ENCODE results near the gene BACE1-AS. TPM values are rescaled to one million over a fixed set of nuclear protein-coding genes. Genes with fewer than 3 reads are reported as not detected.

The BACE1-AS gene
- total RNA-seq, 3 donors from 2014 or later (not counting 1 experiment from before 2014, with no cell fraction given) = 2.1 to 4.1 (median 2.4) TPM

GRCh38 chr11:117299351-117300282, 8.5 kb downstream of the BACE1-AS start:
- H3K27me3 Mint-ChIP-seq (ENCODE audit: low read depth in 2 of 2) = peaks cover 0 to 3% of the 10 kb centered on the region in 2 donors
- no peak overlapping the region for H3K27ac ChIP-seq (ENCODE audit: low read length)
- no peaks in the 10 kb centered on the region for H3K27me3 ChIP-seq (ENCODE audit: control insufficient read depth, insufficient read depth, low read length)
- H3K27ac Mint-ChIP-seq = no peak overlapping the region
- H3K36me3 ChIP-seq (ENCODE audit: control insufficient read depth, insufficient read depth, low read length) = no peaks in the 10 kb centered on the region
- H3K4me3 ChIP-seq (ENCODE audit: low read length) = no peak overlapping the region
- WGBS (ENCODE audit: insufficient coverage) = 71% methylated on average over 12 of the region's 12 CpGs
- TF ChIP-seq, protein P1, sequence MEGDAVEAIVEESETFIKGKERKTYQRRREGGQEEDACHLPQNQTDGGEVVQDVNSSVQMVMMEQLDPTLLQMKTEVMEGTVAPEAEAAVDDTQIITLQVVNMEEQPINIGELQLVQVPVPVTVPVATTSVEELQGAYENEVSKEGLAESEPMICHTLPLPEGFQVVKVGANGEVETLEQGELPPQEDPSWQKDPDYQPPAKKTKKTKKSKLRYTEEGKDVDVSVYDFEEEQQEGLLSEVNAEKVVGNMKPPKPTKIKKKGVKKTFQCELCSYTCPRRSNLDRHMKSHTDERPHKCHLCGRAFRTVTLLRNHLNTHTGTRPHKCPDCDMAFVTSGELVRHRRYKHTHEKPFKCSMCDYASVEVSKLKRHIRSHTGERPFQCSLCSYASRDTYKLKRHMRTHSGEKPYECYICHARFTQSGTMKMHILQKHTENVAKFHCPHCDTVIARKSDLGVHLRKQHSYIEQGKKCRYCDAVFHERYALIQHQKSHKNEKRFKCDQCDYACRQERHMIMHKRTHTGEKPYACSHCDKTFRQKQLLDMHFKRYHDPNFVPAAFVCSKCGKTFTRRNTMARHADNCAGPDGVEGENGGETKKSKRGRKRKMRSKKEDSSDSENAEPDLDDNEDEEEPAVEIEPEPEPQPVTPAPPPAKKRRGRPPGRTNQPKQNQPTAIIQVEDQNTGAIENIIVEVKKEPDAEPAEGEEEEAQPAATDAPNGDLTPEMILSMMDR (IDR thresholded peaks at IDR 0.05) = no peak
- H3K4me3 Mint-ChIP-seq = no peak overlapping the region
- H3K4me1 ChIP-seq (ENCODE audit: control insufficient read depth, insufficient read depth, low read length) = no peaks in the 10 kb centered on the region
- no peaks in the 10 kb centered on the region for H3K36me3 Mint-ChIP-seq
- peaks cover 0 to 4% of the 10 kb centered on the region in 2 donors for H3K4me1 Mint-ChIP-seq
- ATAC-seq (no peak), DNase-seq (no peak)
- no peaks in the 10 kb centered on the region for H3K9me3 ChIP-seq (ENCODE audit: control insufficient read depth, insufficient read depth, low read length)
- intact Hi-C loops (cut with micrococcal nuclease) = no loop called here
- no peaks in the 10 kb centered on the region for H3K9me3 Mint-ChIP-seq

GRCh38 chr11:117300283-117300663, 9.1 kb downstream of the BACE1-AS start:
- Histone ChIP-seq H3K36me3 (ENCODE audit: control insufficient read depth, insufficient read depth, low read length) (no peaks in the 10 kb centered on the region), H3K4me3 (ENCODE audit: low read length) (no peak overlapping the region), H3K27ac (ENCODE audit: low read length) (no peak overlapping the region), H3K9me3 (ENCODE audit: control insufficient read depth, insufficient read depth, low read length) (no peaks in the 10 kb centered on the region), H3K4me1 (ENCODE audit: control insufficient read depth, insufficient read depth, low read length) (no peaks in the 10 kb centered on the region), H3K27me3 (ENCODE audit: control insufficient read depth, insufficient read depth, low read length) (no peaks in the 10 kb centered on the region)
- peaks cover 0 to 3% of the 10 kb centered on the region in 2 donors for H3K27me3 Mint-ChIP-seq (ENCODE audit: low read depth in 2 of 2)
- ATAC-seq = no peak
- H3K36me3 Mint-ChIP-seq = no peaks in the 10 kb centered on the region
- no peak for DNase-seq
- 85% methylated on average over 17 of the region's 17 CpGs for WGBS (ENCODE audit: insufficient coverage)
- intact Hi-C loops (cut with micrococcal nuclease) = no loop called here
- TF ChIP-seq, protein P1 (IDR thresholded peaks at IDR 0.05) = no peak
- no peak overlapping the region for H3K27ac Mint-ChIP-seq
- H3K9me3 Mint-ChIP-seq = no peaks in the 10 kb centered on the region
- peaks cover 0 to 4% of the 10 kb centered on the region in 2 donors for H3K4me1 Mint-ChIP-seq
- H3K4me3 Mint-ChIP-seq = no peak overlapping the region

GRCh38 chr11:117300773-117301172, 9.6 kb downstream of the BACE1-AS start:
- TF ChIP-seq, protein P1 (IDR thresholded peaks at IDR 0.05) = no peak
- DNase-seq (no peak), ATAC-seq (no peak)
- Mint-ChIP-seq H3K36me3 (no peaks in the 10 kb centered on the region), H3K9me3 (no peaks in the 10 kb centered on the region), H3K27me3 (ENCODE audit: low read depth in 2 of 2) (peaks cover 0 to 3% of the 10 kb centered on the region in 2 donors), H3K27ac (no peak overlapping the region), H3K4me1 (peaks cover 0 to 4% of the 10 kb centered on the region in 2 donors), H3K4me3 (no peak overlapping the region)
- Histone ChIP-seq H3K27me3 (ENCODE audit: control insufficient read depth, insufficient read depth, low read length) (no peaks in the 10 kb centered on the region), H3K9me3 (ENCODE audit: control insufficient read depth, insufficient read depth, low read length) (no peaks in the 10 kb centered on the region), H3K27ac (ENCODE audit: low read length) (no peak overlapping the region), H3K36me3 (ENCODE audit: control insufficient read depth, insufficient read depth, low read length) (no peaks in the 10 kb centered on the region), H3K4me3 (ENCODE audit: low read length) (no peak overlapping the region), H3K4me1 (ENCODE audit: control insufficient read depth, insufficient read depth, low read length) (no peaks in the 10 kb centered on the region)
- WGBS (ENCODE audit: insufficient coverage) = 85% methylated on average over 5 of the region's 5 CpGs
- intact Hi-C loops (cut with micrococcal nuclease) = no loop called here
